Activated CD4-positive, alpha-beta T cell treated with anti-CD3 and anti-CD28 coated beads, Interleukin-2, amount 10 ng/mL, durations not matched to agents 7 days and 5 days (primary cell): ENCODE measurements around the gene PTPN20. TPM values are rescaled to one million over a fixed set of nuclear protein-coding genes. Genes with fewer than 3 reads are reported as not detected.

Experiments used
- CTCF ChIA-PET: fragments of 350-600 bp; sonication (Branson Sonifier 250); formaldehyde crosslinking; loops from one replicate; lab custom pipeline; 2021; ENCODE audit warnings: antibody characterized with exemption; lab: Charles Lee
- POLR2A ChIA-PET: fragments of 350-600 bp; sonication (Branson Sonifier 250); formaldehyde crosslinking; loops from one replicate; lab custom pipeline; 2021; ENCODE audit warnings: antibody characterized with exemption; lab: Charles Lee
- DNase-seq: peaks from one replicate; pipeline ENCODE4 v3.0.0-alpha.2; 2020
- H3K27ac Mint-ChIP-seq: one replicate; pipeline ENCODE4 v1.8.0; 2021; ENCODE audit warnings: mild to moderate bottlenecking, moderate library complexity, mixed read lengths
- H3K27me3 Mint-ChIP-seq: one replicate; pipeline ENCODE4 v1.8.0; 2021; ENCODE audit warnings: mixed read lengths
- H3K36me3 Mint-ChIP-seq: one replicate; pipeline ENCODE4 v1.8.0; 2021; ENCODE audit warnings: low read depth, mixed read lengths
- H3K4me1 Mint-ChIP-seq: one replicate; pipeline ENCODE4 v1.8.0; 2021; ENCODE audit warnings: mixed read lengths
- H3K4me3 Mint-ChIP-seq: one replicate; pipeline ENCODE4 v1.8.0; 2021; ENCODE audit warnings: mild to moderate bottlenecking, moderate library complexity, mixed read lengths
- H3K9me3 Mint-ChIP-seq: one replicate; pipeline ENCODE4 v1.8.0; 2021; ENCODE audit warnings: mixed read lengths
- total RNA-seq, 2 experiments: library from RNA; stranded (reverse); gene quantifications; one replicate each; pipeline ENCODE4 v1.2.3, GENCODE V29; 2021

Gene PTPN20
- total RNA-seq, 2 experiments from 2014 or later, result 0.25 to 0.85 TPM

- DNase-seq, result no peak
- POLR2A ChIA-PET, result no interaction called here
- Mint-ChIP-seq H3K4me3 (no peak overlapping the region), H3K27me3 (no peaks in the 10 kb centered on the region), H3K9me3 (no peaks in the 10 kb centered on the region), H3K4me1 (peaks cover 12% of the 10 kb centered on the region), H3K36me3 (no peaks in the 10 kb centered on the region), H3K27ac (no peak overlapping the region)
- CTCF ChIA-PET, result no interaction called here
Observed at GRCh38 chr10:47043928-47044538, 132.8 kb downstream of the PTPN20 start.

- Mint-ChIP-seq H3K4me3 (no peak overlapping the region), H3K4me1 (peaks cover 12% of the 10 kb centered on the region), H3K36me3 (no peaks in the 10 kb centered on the region), H3K9me3 (no peaks in the 10 kb centered on the region), H3K27me3 (no peaks in the 10 kb centered on the region), H3K27ac (no peak overlapping the region)
- ChIA-PET POLR2A (no interaction called here), CTCF (interaction anchor here (1.9 kb wide), 1 partner anchor 267 kb away, joined by 8 read pairs; no protein-coding TSS in a partner anchor)
- DNase-seq, result no peak
Observed at GRCh38 chr10:47044741-47045140, 133.5 kb downstream of the PTPN20 start.

GRCh38 chr10:47045331-47045861, 134.2 kb downstream of the PTPN20 start:
- H3K4me3 Mint-ChIP-seq, result no peak overlapping the region
- no peak overlapping the region for H3K27ac Mint-ChIP-seq
- DNase-seq, result no peak
- H3K27me3 Mint-ChIP-seq, result no peaks in the 10 kb centered on the region
- CTCF ChIA-PET, result interaction anchor here (1.4 to 1.9 kb wide), 2 partner anchors 210 to 267 kb away, joined by 3 to 8 read pairs; no protein-coding TSS in a partner anchor
- H3K4me1 Mint-ChIP-seq, result peaks cover 12% of the 10 kb centered on the region
- H3K9me3 Mint-ChIP-seq, result no peaks in the 10 kb centered on the region
- POLR2A ChIA-PET, result no interaction called here
- no peaks in the 10 kb centered on the region for H3K36me3 Mint-ChIP-seq

- Mint-ChIP-seq H3K9me3 (no peaks in the 10 kb centered on the region), H3K27me3 (no peaks in the 10 kb centered on the region), H3K4me1 (peaks cover 12% of the 10 kb centered on the region), H3K27ac (no peak overlapping the region), H3K4me3 (no peak overlapping the region), H3K36me3 (no peaks in the 10 kb centered on the region)
- DNase-seq, result no peak
- POLR2A ChIA-PET, result no interaction called here
- CTCF ChIA-PET, result interaction anchor here (1.1 to 1.9 kb wide), 3 partner anchors 9 to 265 kb away, joined by 3 to 8 read pairs (median 4); no protein-coding TSS in a partner anchor
Observed at GRCh38 chr10:47046321-47047126, 135.3 kb downstream of the PTPN20 start.

GRCh38 chr10:47047127-47047504, 135.9 kb downstream of the PTPN20 start:
- no peak for DNase-seq
- Mint-ChIP-seq H3K36me3 (no peaks in the 10 kb centered on the region), H3K9me3 (no peaks in the 10 kb centered on the region), H3K4me3 (no peak overlapping the region), H3K27me3 (no peaks in the 10 kb centered on the region), H3K4me1 (peaks cover 12% of the 10 kb centered on the region), H3K27ac (no peak overlapping the region)
- ChIA-PET POLR2A (no interaction called here), CTCF (interaction anchor here (0.6 to 2.8 kb wide), 11 partner anchors 8 to 298 kb away, joined by 3 to 35 read pairs (median 4); no protein-coding TSS in a partner anchor)

GRCh38 chr10:47047577-47048525, 136.6 kb downstream of the PTPN20 start:
- H3K4me3 Mint-ChIP-seq, result no peak overlapping the region
- ChIA-PET CTCF (interaction anchor here (0.6 to 2.8 kb wide), 13 partner anchors 8 to 297 kb away, joined by 3 to 35 read pairs (median 3); no protein-coding TSS in a partner anchor), POLR2A (no interaction called here)
- H3K27me3 Mint-ChIP-seq, result no peaks in the 10 kb centered on the region
- H3K27ac Mint-ChIP-seq, result peak overlapping the region; percentile 63
- H3K9me3 Mint-ChIP-seq, result no peaks in the 10 kb centered on the region
- no peaks in the 10 kb centered on the region for H3K36me3 Mint-ChIP-seq
- peak; percentile 79 for DNase-seq
- H3K4me1 Mint-ChIP-seq, result peaks cover 12% of the 10 kb centered on the region

GRCh38 chr10:47048526-47048905, 137.3 kb downstream of the PTPN20 start:
- Mint-ChIP-seq H3K27ac (peak overlapping the region; percentile 63), H3K27me3 (no peaks in the 10 kb centered on the region), H3K4me1 (peaks cover 12% of the 10 kb centered on the region), H3K9me3 (no peaks in the 10 kb centered on the region), H3K36me3 (no peaks in the 10 kb centered on the region), H3K4me3 (no peak overlapping the region)
- POLR2A ChIA-PET, result no interaction called here
- no peak for DNase-seq
- CTCF ChIA-PET, result interaction anchor here (1.0 to 2.8 kb wide), 5 partner anchors 9 to 263 kb away, joined by 3 to 35 read pairs (median 8); no protein-coding TSS in a partner anchor

- no peaks in the 10 kb centered on the region for H3K36me3 Mint-ChIP-seq
- DNase-seq, result no peak
- no peaks in the 10 kb centered on the region for H3K27me3 Mint-ChIP-seq
- H3K27ac Mint-ChIP-seq, result no peak overlapping the region
- ChIA-PET POLR2A (no interaction called here), CTCF (interaction anchor here (1.0 to 2.8 kb wide), 3 partner anchors 10 to 262 kb away, joined by 3 to 35 read pairs (median 9); no protein-coding TSS in a partner anchor)
- H3K4me1 Mint-ChIP-seq, result peaks cover 12% of the 10 kb centered on the region
- no peak overlapping the region for H3K4me3 Mint-ChIP-seq
- no peaks in the 10 kb centered on the region for H3K9me3 Mint-ChIP-seq
Observed at GRCh38 chr10:47049056-47049851, 138.0 kb downstream of the PTPN20 start.

GRCh38 chr10:47049906-47050305, 138.7 kb downstream of the PTPN20 start:
- no peak for DNase-seq

GRCh38 chr10:47050618-47051455, 139.6 kb downstream of the PTPN20 start:
- peaks cover 12% of the 10 kb centered on the region for H3K4me1 Mint-ChIP-seq
- no peaks in the 10 kb centered on the region for H3K9me3 Mint-ChIP-seq
- POLR2A ChIA-PET, result interaction anchor here (0.5 kb wide), 1 partner anchor 161 kb away, joined by 4 read pairs; no protein-coding TSS in a partner anchor
- no peaks in the 10 kb centered on the region for H3K27me3 Mint-ChIP-seq
- H3K27ac Mint-ChIP-seq, result no peak overlapping the region
- CTCF ChIA-PET, result no interaction called here
- DNase-seq, result no peak
- H3K4me3 Mint-ChIP-seq, result no peak overlapping the region
- H3K36me3 Mint-ChIP-seq, result no peaks in the 10 kb centered on the region

More at GRCh38 chr10:47049906-47050305, 138.7 kb downstream of the PTPN20 start:
- no peak overlapping the region for H3K4me3 Mint-ChIP-seq
- no peaks in the 10 kb centered on the region for H3K27me3 Mint-ChIP-seq
- ChIA-PET POLR2A (no interaction called here), CTCF (interaction anchor here (2.8 kb wide), 1 partner anchor 261 kb away, joined by 35 read pairs; no protein-coding TSS in a partner anchor)
- peaks cover 12% of the 10 kb centered on the region for H3K4me1 Mint-ChIP-seq
- no peaks in the 10 kb centered on the region for H3K9me3 Mint-ChIP-seq
- no peak overlapping the region for H3K27ac Mint-ChIP-seq
- no peaks in the 10 kb centered on the region for H3K36me3 Mint-ChIP-seq

GRCh38 chr10:47051741-47052238, 140.6 kb downstream of the PTPN20 start:
- H3K27ac Mint-ChIP-seq, result no peak overlapping the region
- no peaks in the 10 kb centered on the region for H3K36me3 Mint-ChIP-seq
- H3K9me3 Mint-ChIP-seq, result no peaks in the 10 kb centered on the region
- peaks cover 12% of the 10 kb centered on the region for H3K4me1 Mint-ChIP-seq
- POLR2A ChIA-PET, result no interaction called here
- no peak overlapping the region for H3K4me3 Mint-ChIP-seq
- CTCF ChIA-PET, result no interaction called here
- no peak for DNase-seq
- no peaks in the 10 kb centered on the region for H3K27me3 Mint-ChIP-seq
